GM19467 (cell line): ENCODE results near the gene GNRH2.
A peak's percentile ranks its signal among the peaks of the same experiment; 100 is the strongest.
"Not testable (repeated sequence)": the region's sequence is repeated elsewhere in the genome, so short reads cannot be mapped to it uniquely, and the experiment has no call there.

ENCODE experiments used
- ATAC-seq: cut with Tn5 transposase; IDR thresholded peaks from one replicate; pipeline ENCODE4 v1.9.1; 2021; ENCODE audit warnings: mild to moderate bottlenecking, moderate library complexity; ENCODE audit not compliant: unreplicated experiment

GNRH2 gene

GRCh38 chr20:3041854-3042409 lies 1.5 kb upstream of the GNRH2 start:
- ATAC-seq, result no peak

- ATAC-seq, result no peak
These were observed 797 bp upstream of the GNRH2 start for GRCh38 chr20:3042625-3043024.

DNA sequence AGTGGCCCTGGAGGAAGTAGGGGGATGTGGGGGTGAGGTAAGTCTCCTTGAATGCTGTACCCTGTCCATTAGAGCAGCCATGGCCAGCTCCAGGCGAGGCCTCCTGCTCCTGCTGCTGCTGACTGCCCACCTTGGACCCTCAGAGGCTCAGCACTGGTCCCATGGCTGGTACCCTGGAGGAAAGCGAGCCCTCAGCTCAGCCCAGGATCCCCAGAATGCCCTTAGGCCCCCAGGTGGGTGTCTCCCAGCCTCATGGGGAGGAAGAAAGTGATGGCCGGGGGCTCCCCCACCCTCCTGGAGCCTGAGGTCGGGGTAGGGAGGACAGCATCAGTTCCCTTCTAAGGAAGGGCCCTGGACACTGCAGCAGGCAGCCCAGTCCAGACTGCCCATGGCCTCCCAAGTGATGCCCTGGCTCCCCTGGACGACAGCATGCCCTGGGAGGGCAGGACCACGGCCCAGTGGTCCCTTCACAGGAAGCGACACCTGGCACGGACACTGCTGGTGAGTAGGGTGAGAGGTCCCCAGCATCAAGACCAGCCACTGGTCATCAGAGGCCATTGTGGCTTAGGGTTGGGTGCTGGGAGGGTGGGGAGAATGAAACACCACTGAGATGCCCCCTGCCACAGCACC lies 1.0 kb downstream of the GNRH2 start:
- ATAC-seq, result no peak

DNA sequence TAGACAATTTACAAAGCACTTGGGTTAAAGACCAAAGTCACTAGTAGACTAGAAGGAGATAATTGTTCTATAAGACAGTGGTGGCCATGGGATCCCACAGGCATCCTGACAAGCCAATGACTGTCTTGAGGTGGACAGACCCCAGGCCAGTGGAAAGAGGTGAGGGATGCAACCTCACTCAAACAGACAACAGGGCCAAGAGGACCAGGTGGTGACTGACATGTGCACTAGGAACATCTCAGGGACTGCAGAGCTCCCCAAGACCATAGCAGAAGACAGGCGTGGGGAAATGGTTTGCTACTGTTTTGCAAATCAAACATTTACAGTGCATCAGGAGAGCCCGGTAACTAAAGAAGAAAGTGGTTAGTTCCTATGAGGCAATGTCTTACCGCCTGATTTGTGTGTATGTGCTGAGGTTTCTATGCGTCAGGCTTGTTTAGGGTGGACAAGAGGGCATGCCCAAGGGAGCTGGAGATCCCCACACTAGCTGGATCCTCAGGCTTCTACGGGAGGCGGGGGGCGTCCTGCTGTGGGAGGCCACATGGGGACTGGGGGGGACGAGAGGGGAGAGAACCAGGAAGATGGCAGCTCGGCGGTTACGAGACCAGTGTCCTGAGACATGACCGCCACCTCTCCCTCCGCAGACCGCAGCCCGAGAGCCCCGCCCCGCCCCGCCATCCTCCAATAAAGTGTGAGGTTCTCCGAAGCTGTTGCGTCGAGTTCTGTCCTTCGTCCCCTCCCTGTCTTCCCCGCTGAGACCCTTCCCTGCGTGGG lies 1.8 kb downstream of the GNRH2 start:
- ATAC-seq, result peak; percentile 36

GRCh38 chr20:3045816-3046676 lies 2.6 kb downstream of the GNRH2 start, which contains the start of gene MRPS26:
TSS of gene MRPS26 (plus strand) at chr20:3046052. CDS start at chr20:3046069, 17 bp downstream.
- peak; percentile 86 for ATAC-seq

GRCh38 chr20:3046677-3047462 lies 3.4 kb downstream of the GNRH2 start:
- no peak for ATAC-seq

- ATAC-seq, result no peak
These were observed 4.3 kb downstream of the GNRH2 start for GRCh38 chr20:3047486-3048419.

- no peak for ATAC-seq
These were observed 8.1 kb downstream of the GNRH2 start for GRCh38 chr20:3051385-3052019.

DNA sequence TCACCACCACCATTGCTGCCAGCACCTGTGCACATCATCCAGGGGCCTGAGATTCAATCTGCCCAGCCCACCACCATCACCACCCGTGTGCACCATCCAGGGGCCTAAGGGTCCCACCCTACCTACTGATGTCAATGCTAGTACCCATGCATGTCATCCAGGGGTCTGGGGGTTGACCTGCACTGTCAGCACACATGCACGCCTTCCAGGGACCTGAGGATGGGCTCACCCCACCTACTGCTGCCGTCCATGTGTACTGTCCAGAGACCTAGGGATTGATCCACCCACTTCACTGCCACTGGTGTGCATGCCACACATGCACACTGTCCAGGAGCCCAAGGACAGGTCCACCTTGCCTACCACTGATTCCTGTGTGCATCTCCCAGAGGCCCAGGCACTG lies 16.1 kb downstream of the GNRH2 start:
- ATAC-seq, result no peak

- ATAC-seq, result not testable (repeated sequence)
These were observed 20.7 kb downstream of the GNRH2 start for GRCh38 chr20:3064119-3064518.

GRCh38 chr20:3067139-3068014 lies 24.0 kb downstream of the GNRH2 start:
- ATAC-seq, result no peak

DNA sequence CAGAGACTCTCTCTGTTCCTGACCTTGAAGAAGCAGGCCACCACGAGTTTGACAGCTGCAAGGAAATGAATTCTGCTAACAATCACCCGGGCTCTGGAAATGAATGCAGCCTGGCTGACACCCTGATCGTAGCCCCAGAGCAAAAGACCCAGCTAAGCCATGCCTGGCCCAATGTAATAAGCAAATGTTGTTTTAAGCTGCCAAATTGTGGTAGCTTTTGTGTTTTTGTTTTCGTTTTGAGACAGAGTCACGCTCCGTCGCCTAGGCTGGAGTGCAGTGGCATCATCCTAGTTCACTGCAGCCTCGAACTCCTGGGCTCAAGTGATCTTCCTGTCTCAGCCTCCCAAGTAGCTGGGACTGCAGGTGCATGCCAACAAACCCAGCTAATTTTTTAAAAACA lies 24.7 kb downstream of the GNRH2 start:
- ATAC-seq, result no peak

- no peak for ATAC-seq
These were observed 25.8 kb downstream of the GNRH2 start for GRCh38 chr20:3068986-3069900.

GRCh38 chr20:3070725-3071124 lies 27.3 kb downstream of the GNRH2 start:
- ATAC-seq, result no peak

DNA sequence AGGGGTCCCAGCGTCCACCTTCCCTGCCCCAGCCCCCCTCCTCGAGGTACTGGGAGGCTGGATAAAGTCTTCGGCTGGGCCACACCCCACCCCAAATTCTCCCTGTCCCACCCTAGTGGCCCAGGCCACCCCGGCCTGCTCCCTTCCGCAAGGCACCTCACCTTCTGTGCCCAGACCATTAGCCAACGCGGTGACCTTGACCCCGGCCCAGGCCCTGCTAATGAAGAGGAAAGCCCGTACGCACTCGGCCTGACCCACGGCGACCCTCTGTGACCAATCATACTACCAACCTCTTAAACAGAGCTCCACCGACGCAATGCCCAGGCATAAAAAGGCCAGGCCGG lies 27.8 kb downstream of the GNRH2 start:
- ATAC-seq, result no peak

DNA sequence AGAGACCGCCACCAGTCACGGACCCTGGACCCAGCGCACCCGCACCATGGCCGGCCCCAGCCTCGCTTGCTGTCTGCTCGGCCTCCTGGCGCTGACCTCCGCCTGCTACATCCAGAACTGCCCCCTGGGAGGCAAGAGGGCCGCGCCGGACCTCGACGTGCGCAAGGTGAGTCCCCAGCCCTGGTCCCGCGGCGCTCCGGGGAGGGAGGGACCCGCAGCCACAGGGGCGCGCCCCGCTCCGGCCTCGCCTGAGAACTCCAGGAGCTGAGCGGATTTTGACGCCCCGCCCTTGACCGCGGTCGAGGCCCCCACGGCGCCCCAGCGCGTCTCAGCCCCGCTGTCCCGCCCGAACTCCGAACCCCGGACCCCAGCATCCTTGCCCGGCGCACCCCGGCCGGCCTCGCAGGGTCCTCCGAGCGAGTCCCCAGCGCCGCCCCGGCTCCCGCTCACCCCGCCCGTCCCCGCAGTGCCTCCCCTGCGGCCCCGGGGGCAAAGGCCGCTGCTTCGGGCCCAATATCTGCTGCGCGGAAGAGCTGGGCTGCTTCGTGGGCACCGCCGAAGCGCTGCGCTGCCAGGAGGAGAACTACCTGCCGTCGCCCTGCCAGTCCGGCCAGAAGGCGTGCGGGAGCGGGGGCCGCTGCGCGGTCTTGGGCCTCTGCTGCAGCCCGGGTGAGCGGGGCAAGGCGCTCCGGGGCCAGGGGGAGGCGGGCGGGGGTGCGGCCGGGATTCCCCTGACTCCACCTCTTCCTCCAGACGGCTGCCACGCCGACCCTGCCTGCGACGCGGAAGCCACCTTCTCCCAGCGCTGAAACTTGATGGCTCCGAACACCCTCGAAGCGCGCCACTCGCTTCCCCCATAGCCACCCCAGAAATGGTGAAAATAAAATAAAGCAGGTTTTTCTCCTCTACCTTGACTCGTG lies 28.4 kb downstream of the GNRH2 start, which contains the start of gene OXT:
TSS of gene OXT (plus strand) at position 11 of the 920 bp plus-strand sequence. CDS start at position 47, 36 bp downstream.
- no peak for ATAC-seq
